Pons (tissue), 1 donor: ENCODE data around the gene LSMEM2.
"Not testable (repeated sequence)": the region's sequence is repeated elsewhere in the genome, so short reads cannot be mapped to it uniquely, and the experiment has no call there.

ENCODE experiments used
- DNase-seq: peaks from one replicate; pipeline ENCODE4 v3.0.0-alpha.2; 2016; ENCODE audit warnings: low spot score

LSMEM2 gene

DNA sequence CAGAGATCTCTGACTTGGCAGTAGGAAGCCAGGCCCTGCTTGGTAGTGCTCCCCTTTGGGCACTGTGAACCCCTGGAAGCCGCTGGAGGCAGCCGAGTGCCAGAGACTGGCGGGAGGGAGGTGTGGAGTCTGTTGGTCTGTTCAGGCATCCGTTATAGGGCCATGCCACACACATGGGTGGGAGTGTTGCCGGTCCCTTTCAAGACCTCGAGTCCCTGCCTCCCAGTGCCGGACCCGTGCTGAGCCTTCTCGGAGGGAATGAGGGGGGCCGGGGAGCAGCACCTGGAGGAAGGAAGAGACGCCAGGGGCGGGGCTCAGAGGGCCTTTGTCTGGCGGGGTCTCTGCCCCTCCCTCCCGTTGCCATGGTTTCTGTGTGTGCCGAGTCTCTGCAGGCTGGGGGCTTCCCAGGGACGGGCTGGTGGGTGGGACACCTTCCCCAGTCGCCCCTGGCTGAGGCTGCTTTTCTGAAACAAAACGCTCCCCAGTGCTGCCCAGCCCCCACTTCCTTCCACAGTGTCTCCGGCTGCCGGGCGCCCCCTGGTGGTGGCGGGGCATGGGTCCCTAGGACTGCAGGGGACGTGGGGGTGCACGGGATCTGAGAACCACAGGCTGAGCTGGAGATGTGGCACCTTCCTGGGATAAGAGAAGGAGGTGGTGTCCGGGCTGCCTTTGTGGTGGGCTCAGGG lies 32.9 kb upstream of the LSMEM2 start:
- DNase-seq: peak; percentile 79

DNA sequence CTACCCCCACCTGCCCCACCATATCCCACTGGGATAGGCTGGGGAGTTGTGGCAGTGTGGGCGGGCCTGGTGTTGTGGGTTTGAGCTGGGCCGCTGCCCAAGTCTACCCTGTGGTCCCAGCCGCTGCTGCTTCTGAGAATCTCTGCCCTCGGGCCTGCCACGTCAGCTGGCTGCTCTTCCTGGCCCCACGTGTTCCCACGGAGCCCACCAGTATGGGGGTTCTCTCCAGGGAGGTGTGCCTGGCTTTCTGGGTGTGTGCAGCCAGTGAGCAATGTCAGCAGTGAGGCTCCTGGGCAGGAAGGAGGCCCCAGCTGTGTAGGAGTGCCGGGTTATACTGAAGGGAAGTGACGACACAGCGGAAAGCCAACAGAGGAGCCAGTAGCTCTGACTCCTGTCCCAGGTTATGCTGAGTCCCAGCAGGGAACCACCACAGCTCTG lies 32.4 kb upstream of the LSMEM2 start:
- DNase-seq: no peak

DNA sequence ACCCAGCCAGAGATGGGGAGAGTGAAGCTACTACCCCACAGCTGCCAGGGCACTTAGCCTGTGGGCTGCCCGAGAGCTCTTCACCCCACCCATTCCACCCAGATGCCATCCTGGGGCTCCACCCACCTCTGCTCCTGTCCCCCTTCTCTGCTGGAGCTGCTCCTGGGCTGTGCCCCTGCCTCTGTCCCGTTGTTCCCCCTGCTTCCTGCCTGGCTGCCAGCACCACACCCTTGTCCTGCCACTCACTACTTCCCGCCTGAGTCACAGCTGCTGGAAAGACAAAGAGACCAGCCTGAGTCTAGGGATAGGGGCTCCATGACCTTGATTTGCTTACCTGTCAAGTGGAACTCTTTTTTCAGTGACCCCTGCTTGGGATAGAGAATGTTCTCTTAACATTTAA lies 30.5 kb upstream of the LSMEM2 start:
- no peak for DNase-seq

DNA sequence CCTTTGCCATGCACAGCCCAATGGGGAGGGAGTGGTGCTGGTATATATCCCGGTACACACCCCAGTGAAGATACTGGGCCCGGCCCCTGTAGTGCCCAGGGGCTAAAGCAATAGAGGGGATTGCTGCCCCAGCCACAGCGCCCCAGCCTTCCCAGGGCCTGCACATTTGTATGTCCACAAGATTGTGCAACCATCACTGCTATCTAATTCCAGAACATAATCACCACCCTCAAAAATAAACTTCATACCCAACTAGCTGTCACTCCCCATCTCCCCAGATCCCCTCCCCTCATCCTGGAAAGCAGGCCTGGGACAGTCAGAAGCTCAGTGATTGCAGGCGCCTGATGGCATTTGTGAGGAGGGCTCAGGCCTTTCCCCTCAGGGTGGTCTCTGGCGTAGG lies 29.4 kb upstream of the LSMEM2 start:
- no peak for DNase-seq

DNA sequence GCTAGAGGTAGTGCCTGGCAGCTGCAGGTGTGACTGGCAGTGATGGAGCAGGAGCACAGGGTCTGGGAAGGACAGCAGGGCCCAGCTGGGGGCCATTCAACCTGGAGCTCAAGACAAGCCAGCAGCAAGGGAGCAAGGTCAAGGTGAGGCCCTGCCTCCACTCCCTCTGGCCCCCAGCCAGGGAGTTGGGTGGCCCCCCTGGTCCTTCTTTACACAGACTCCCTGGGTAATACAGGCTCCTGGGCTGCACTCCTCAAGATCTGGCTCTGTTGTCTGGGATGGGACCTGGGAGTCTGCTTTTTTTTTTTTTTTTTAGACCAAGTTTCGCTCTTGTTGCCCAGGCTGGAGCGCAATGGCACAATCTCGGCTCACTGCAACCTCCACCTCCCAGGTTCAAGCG lies 28.4 kb upstream of the LSMEM2 start:
- no peak for DNase-seq

DNA sequence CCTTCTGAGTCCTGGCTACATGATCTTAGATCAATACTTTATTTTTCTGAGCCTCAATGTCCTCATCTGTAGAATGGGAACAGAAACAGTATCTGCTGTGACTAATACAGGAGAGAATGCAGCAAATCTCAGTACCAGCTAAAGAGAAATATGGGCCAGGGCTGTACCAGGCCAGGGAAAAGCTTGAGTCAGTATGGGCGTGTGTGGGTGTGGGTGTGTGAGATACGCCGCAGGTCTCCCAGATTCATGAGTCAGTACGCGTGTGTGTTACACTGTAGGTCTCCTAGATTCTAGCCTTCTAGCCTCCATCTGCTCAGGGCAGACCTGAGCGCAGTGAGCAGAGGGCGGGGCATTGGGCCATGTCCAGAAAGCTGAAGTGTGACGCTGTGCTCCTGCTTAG lies 27.7 kb upstream of the LSMEM2 start:
- DNase-seq: no peak

DNA sequence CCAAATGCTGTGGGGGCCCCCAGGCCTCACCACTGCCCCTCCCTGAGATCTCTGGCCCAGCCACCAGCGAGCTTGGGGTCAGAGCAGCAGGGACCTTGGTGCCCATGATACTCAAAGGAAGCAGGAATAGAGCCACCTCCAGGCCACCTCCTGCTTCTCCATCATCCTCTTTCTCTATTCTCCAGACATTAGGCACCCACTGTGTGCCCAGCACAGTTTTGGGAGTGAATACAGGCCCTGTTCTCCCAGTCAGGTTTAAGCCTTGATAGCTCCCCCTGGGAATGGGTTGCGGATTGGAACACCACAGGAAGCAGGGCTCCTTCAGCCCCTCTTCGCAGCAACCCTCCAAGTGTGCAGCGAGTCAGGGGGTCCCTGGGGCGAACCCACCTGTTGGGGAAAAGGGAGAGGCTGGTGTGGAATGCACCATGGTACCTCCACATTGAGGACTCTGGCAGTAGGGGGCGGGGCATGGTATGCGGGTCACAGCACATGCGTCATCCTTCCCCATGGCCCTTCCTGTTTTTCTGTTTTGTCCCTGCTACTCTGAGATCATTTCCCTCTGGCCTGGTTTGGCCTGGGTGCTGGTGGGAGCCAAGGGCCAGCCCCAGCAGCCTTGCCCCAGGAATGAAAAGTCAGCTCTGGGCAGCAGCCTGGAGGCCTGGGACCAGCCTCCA lies 24.2 kb upstream of the LSMEM2 start:
- DNase-seq: no peak

DNA sequence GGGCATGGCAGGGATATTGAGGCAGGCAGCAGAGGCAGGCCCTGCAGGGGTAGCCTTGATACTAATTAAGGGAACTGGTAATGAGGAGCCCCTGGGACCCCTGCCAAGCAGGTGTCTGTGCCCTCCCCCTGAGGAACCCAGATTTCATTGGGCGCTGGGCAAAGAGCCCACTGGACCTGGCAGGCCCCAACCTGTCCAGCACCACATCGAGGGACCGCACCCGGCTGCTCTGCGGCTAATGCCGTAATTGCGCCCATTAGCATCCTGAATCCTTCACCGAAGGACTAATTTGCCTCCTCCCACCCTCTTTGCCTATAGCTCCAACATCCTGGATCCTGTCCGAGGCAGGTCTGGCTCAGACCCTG lies 23.7 kb upstream of the LSMEM2 start:
- DNase-seq: no peak

DNA sequence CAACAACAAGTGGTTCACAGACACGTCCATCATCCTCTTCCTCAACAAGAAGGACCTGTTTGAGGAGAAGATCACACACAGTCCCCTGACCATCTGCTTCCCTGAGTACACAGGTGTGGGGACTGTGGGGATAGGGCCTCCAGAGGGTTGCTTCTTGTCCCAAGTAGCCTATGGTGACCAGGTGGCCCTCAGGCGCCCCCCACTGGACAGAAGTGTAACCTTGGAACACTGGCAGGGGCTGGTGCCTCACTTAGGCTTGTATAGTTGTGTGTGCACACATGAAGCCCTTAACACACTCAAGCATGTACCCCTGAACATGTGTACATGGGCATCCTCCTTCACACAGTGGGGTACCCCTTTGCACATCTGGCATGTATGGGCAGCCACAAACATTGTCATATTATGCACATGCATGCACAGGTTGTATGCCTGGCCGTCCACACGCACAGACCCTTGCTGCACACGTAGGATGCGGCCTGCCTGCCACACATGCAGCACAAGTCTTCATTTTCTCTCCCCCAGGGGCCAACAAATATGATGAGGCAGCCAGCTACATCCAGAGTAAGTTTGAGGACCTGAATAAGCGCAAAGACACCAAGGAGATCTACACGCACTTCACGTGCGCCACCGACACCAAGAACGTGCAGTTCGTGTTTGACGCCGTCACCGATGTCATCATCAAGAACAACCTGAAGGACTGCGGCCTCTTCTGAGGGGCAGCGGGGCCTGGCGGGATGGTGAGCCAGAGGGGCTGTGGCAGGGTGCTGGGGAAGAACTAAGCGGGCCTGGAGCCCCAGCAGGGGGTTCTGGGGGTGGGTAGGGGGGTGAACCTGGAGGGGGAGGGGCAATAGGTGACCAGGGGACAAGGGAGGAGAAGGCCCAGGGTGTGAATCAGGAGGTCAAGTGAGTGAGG lies 21.7 kb upstream of the LSMEM2 start:
- DNase-seq: no peak

DNA sequence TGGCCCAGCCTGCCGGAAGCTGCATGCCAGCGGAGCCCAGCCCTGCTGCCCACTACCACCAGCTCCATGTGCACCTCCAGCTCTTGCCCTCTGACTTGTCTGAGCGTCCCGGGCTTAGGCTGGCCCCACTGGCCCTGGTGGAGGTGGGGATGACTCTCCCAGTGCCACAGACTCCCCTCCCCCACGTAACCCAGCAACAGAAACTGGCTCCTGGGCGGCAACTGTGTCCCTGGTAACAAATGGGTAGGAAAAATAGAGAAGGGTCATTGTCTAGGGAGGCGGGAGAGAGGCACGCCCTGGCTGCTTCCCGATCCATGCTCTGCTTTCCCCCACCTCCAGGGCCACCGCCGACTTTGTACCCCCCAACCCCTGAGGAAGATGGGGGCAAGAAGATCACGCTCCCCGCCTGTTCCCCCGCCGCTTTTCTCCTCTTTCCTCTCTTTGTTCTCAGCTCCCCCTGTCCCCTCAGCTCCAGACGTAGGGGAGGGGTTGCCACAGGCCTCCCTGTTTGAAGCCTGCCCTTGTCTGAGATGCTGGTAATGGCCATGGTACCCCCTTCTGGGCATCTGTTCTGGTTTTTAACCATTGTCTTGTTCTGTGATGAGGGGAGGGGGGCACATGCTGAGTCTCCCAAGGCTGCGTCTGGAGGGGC lies 20.7 kb upstream of the LSMEM2 start:
- no peak for DNase-seq

DNA sequence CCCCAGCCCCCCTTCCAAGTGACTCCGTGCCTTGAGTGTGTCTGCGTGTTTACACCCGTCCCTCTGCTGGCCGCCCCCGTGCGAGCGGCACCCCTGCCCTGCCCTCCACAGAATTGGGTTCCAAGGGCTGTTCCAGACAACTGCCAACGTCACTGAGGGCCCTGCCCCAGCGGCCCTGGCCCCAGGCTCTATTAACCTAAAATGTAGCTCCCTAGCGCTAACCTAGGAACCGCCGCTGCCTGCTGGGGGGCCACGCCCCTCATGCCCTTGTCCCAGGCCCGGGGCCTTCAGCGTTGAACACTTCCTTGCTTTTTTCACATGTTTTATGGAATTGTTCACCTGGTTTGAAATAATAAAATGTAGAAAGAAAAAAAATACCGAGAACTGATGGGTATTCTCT lies 19.9 kb upstream of the LSMEM2 start:
- DNase-seq: no peak

DNA sequence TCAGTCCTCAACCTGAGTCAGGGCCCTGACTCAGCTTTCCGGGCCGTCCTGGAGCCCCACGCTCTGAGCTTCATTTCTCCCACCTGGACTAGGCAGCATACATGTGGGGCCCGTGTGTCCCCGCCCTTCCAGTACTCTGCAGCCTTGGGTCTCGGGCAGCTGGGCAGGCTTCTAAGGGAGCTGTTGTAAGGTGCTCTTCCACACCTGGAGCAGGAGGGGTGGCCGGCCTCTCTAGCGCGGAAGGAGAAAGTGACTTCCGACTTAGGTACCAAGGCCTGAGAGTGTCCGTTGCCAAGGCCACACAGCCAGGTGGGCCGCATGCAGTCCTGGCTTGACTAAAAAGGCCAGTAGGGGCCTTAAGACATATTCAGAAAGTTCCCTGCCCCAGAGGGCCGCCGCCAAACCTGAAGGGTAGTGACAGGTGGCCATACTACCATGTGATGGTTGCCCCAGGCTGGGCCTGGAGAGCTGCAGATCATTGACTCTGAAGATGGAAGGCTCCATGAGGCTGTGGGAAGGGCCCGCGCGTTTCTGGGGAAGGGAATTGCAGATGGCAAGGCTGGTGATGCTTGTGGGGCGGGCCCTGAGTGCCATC lies 19.4 kb upstream of the LSMEM2 start:
- DNase-seq: no peak

DNA sequence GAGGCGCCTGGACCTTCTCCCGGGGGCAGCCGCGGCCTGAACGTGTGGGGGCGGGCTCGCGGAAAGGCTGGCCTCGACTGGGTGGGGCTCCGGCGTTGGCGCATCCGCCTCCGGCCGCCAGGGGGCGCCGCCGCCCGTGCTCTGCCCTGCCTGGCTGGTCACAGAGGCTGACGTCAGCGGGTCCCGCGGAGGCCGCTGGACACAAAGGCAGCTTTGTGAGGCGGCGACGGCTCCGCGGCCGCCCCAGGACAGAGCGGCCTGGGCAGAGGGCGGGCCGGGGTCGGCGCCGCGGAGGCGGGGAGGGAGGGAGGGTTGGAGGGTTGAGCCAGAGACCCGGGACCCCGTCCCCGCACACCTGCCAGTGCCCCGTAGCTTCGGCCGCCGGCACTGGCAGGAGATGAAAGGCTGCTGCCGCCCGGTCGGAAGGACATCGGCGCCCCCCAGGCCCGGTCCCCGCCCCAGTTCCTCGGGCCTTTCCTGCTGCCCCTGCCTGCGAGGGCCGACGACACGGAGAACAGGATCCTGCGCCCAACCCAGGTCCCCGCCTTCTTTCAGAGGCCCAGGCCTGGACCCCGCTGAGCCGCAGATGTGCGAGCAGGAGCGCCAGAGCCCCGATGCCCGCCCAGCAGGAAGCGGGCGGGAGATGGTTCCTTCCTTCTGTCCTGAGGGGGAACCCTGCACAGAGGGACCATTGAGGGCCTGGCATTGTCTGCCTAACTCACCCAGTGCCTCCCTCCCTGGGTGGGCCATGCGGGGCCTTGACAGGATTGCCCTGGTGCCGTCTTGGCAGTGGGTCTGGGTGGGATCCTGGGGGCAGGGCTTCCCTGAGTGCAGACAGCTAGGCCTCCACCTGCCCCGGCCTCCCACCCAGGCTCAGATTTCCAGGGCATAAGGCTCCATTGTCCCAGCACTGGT lies 18.6 kb upstream of the LSMEM2 start:
- DNase-seq: peak; percentile 94

DNA sequence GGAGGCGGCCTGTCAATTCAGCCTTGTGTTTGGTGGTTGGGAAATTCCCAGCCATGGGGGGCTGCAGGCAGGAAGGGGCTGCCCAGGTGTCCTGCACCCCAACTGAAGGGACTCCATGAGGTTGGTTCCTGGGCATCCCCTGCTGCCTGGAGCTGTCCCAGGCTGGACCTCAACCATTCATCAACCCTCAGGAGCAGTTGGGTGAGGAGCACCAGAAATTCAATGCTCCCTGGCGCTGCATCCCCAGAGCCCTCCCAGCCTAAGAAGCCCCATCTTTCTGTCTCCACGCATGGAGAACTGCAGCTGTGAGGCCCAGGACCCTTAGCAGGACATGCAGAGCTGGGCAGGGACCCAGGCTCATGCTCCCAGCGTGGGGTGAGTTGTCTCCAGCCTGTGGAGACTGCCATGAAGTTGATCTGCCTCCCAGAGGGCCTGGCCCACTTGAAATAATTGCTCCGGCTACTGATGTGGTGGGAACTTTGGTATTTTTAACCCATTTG lies 17.9 kb upstream of the LSMEM2 start:
- no peak for DNase-seq

DNA sequence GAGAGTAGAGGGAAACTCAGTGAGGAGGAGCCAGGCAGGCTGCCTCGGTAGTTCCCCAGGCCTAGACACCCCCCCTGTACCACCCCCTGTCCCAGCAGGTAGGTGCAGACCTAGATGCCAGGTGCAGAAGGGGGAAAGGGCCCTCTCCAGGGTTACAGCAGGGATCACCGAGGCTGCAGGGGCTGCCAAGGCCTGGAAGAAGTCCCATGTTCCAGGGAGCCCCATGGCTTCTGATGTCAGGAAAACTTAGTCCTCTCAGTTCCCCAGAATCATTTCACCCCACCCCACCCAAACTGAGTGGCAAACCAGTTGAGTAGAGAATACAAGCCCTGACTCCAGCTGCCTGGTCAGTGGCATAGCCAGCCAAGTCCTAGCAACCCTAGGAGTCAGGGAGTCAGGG lies 17.4 kb upstream of the LSMEM2 start:
- no peak for DNase-seq

DNA sequence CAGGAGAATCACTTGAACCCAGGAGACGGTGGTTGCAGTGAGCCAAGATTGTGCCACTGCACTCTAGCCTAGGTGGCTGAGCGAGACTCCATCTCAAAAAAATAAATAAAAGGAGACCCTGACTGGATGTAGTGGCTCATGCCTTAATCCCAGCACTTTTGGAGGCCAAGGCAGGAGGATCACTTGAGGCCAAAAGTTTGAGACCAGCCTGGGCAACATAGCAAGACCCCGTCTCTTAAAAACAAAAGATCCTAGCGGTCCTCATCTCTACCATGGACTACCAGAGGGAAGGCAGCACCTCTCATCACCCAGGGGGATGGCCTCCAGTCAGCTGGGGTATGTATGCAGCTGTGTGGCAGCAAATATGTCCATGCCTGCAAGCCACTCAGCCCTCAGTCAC lies 16.7 kb upstream of the LSMEM2 start:
- DNase-seq: not testable (repeated sequence)

DNA sequence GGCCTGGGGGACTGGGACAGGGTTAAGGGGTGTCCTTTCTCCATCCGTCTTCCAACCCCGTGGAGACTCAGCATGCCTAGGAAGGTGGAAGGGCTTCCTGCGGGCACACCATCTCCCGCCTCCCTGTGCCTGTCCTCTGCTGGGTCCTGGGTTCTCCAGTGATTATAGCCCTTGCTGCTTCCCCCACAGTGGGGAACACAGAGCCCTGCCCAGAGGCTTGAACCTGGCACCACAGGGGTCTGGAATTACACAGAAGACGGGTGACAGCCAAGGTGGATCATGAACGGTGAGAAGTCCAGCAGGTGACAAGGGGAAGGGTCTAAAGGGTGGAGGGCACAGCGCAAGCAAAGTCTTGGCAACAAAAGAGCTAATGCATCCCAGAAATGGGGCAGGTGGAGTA lies 16.1 kb upstream of the LSMEM2 start:
- no peak for DNase-seq

DNA sequence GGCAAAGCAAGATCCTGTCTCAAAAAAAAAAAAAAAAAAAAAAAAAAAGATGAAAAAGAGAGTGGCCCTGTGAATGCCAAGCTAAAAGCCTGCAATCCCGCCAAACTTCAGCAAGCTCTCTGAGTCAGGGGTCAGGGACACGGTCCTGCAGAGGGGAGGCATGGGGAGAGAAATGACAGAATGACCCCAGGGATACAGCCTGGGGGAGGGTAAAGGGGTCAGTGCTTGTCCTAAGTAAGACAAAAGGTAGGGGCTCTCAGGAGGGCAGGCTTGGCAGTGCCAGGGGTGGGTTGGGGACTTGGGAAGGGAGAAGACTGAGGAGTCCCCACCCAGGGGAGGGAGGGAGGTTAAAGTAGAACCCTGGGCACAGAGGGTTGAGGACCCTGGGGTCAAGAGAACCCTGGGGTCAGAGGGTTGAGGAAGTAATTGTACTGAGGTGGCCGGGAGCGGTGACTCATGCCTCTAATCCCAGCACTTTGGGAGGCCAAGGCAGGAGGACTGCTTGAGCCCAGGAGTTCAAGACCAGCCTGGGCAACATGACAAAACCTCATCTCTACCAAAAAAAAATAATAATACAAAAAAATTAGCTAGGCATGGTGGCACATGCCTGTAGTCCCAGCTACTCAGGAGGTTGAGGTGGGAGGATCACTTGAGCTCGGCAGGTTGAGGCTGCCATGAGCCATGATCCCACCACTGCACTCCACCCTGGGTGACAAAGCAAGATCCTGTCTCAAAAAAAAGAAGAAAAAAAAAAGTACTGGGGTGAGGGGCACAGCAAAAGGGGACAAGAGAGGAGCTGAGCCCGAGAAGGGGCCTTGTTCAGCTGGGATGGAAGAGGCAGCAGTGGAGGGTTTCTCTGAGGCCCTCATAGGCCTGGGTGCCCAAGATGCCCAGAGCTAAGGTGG lies 15.2 kb upstream of the LSMEM2 start:
- DNase-seq: no peak

DNA sequence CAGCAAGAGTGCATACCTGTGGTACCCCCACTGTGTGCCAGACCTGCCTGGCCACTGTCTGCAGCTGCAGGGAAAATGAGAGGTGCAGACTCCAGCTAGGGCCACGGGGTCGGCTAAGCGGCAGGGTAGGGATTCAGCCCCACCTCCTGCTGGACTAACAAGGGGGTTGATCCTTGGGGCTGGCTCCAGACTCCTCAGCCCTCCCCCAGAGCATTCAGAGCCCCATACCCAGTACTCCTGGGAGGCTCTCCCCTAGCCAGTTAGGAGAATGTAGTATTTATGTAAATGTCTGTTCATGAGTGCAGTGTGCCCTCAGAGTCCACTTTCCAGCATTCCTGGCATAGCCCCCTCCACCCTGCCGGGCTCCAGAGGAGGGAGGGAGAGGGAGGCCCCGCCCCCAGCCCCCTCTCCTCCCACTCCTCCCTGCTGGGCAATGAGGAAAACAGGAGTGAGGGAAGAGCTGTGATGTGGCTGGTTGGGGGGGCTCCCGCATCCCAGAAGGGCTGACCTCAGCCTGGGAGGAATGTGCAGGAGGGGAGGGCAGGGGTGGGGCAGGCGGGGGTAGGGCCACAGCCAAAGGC lies 14.4 kb upstream of the LSMEM2 start:
- DNase-seq: peak; percentile 89
